B cell (primary cell): ENCODE data around the gene VLDLR. TPM values are rescaled to one million over a fixed set of nuclear protein-coding genes. Genes with fewer than 3 reads are reported as not detected.

Source experiments
- ATAC-seq: fragments of 200-7000 bp; cut with Tn5 transposase; one replicate; pipeline ENCODE4 v1.10.0; 2021; ENCODE audit warnings: low read depth, mild to moderate bottlenecking, moderate number of reproducible peaks, moderate library complexity
- CTCF ChIA-PET: fragments of 350-600 bp; sonication (Branson Sonifier 250); formaldehyde crosslinking; loops from one replicate; lab custom pipeline; 2021; ENCODE audit warnings: antibody characterized with exemption, inconsistent platforms; lab: Charles Lee
- POLR2A ChIA-PET: fragments of 350-600 bp; sonication (Branson Sonifier 250); formaldehyde crosslinking; loops from one replicate; lab custom pipeline; 2021; ENCODE audit warnings: antibody characterized with exemption; lab: Charles Lee
- DNase-seq: peaks from one replicate; pipeline ENCODE4 v3.0.0; 2013
- H2AFZ ChIP-seq: 2 replicates; pipeline ENCODE4 v1.6.1; 2012; ENCODE audit warnings: mild to moderate bottlenecking, low read depth, low read length; ENCODE audit not compliant: insufficient read depth, poor library complexity, severe bottlenecking
- H3K27ac ChIP-seq, 2 donors: 1 replicate in 1 of 2; 2 replicates in 1 of 2; pipeline ENCODE4 v1.5.1; 2012 to 2013; ENCODE audit warnings: low read length in 2 of 2, mild to moderate bottlenecking in 2 of 2, moderate library complexity in 1 of 2
- H3K27me3 ChIP-seq, 4 experiments: fragments of 200-600 bp in 1 of 4; sonication (generic) in 1 of 4; replicated peaks in 1 of 4; 1 replicate in 2 of 4; 2 replicates in 2 of 4; pipeline versions ENCODE4 v1.6.1 to v1.7.0; 2013 to 2016; ENCODE audit warnings: low read length in 3 of 4, mild to moderate bottlenecking in 2 of 4, mixed read lengths in 1 of 4, moderate library complexity in 1 of 4; ENCODE audit not compliant: insufficient read depth in 4 of 4, control insufficient read depth in 3 of 4; ENCODE audit errors: control extremely low read depth in 1 of 4
- H3K36me3 ChIP-seq, 2 experiments: replicated peaks in 1 of 2; 1 replicate in 1 of 2; 2 replicates in 1 of 2; pipeline versions ENCODE4 v1.6.1 to v1.7.1; 2013; ENCODE audit warnings: low read length in 1 of 2; ENCODE audit not compliant: insufficient read depth in 2 of 2, control insufficient read depth in 1 of 2; ENCODE audit errors: control extremely low read depth in 1 of 2, extremely low read depth in 1 of 2
- H3K4me1 ChIP-seq, 2 donors: fragments of 200-600 bp in 1 of 2; sonication (generic) in 1 of 2; 1 replicate in 1 of 2; 2 replicates in 1 of 2; pipeline versions ENCODE4 v1.5.1 to v1.6.1; 2013 to 2017; ENCODE audit warnings: low read length in 2 of 2; ENCODE audit not compliant: control insufficient read depth in 2 of 2, insufficient read depth in 2 of 2
- H3K4me2 ChIP-seq: replicated peaks from 2 replicates; pipeline ENCODE3; 2012; ENCODE audit warnings: mild to moderate bottlenecking, low read depth, low read length; ENCODE audit not compliant: poor library complexity, severe bottlenecking
- H3K4me3 ChIP-seq, 5 experiments: fragments of 200-600 bp in 1 of 5; sonication (generic) in 1 of 5; 1 replicate in 3 of 5; 2 replicates in 2 of 5; pipeline versions ENCODE4 v1.5.1 to v1.7.0; 2011 to 2016; ENCODE audit warnings: low read length in 4 of 5, mild to moderate bottlenecking in 4 of 5, low read depth in 2 of 5, control low read depth in 1 of 5, moderate library complexity in 1 of 5; ENCODE audit not compliant: insufficient read depth in 1 of 5; ENCODE audit errors: control extremely low read depth in 1 of 5, extremely low read depth in 1 of 5
- H3K79me2 ChIP-seq: fragments of 200-600 bp; sonication (generic); one replicate; pipeline ENCODE4 v1.6.0; 2016; ENCODE audit warnings: low read length; ENCODE audit not compliant: control insufficient read depth, insufficient read depth
- H3K9ac ChIP-seq: fragments of 200-600 bp; sonication (generic); 2 replicates; pipeline ENCODE4 v1.6.1; 2017; ENCODE audit warnings: mild to moderate bottlenecking, low read length, moderate library complexity
- H3K9me3 ChIP-seq, 3 donors: one replicate each; pipeline versions ENCODE4 v1.6.1 to v1.7.1; 2013; ENCODE audit warnings: low read length in 2 of 3; ENCODE audit not compliant: control insufficient read depth in 2 of 3, insufficient read depth in 1 of 3; ENCODE audit errors: control extremely low read depth in 1 of 3
- H4K20me1 ChIP-seq: 2 replicates; pipeline ENCODE4 v1.6.0; 2012; ENCODE audit warnings: mild to moderate bottlenecking, low read length; ENCODE audit not compliant: insufficient read depth, control insufficient read depth, poor library complexity, severe bottlenecking
- H3K27ac Mint-ChIP-seq: one replicate; pipeline ENCODE4 v1.8.0; 2021; ENCODE audit warnings: mixed read lengths
- H3K27me3 Mint-ChIP-seq: one replicate; pipeline ENCODE4 v1.8.0; 2021; ENCODE audit warnings: mixed read lengths
- H3K4me1 Mint-ChIP-seq: one replicate; pipeline ENCODE4 v1.8.0; 2021; ENCODE audit warnings: mixed read lengths
- H3K4me3 Mint-ChIP-seq: one replicate; pipeline ENCODE4 v1.8.0; 2021; ENCODE audit warnings: mixed read lengths
- H3K9me3 Mint-ChIP-seq: one replicate; pipeline ENCODE4 v1.8.0; 2022; ENCODE audit warnings: mixed read lengths; ENCODE audit not compliant: insufficient read depth
- CTCF ChIP-seq: fragments of 200-600 bp; IDR thresholded peaks from one replicate; pipeline ENCODE4 v1.8.0; 2022; ENCODE audit warnings: antibody characterized with exemption, mild to moderate bottlenecking
- EZH2 ChIP-seq: IDR thresholded peaks from 2 replicates; pipeline ENCODE4 v1.6.1; 2012; ENCODE audit warnings: borderline replicate concordance, low read depth, mild to moderate bottlenecking, moderate library complexity, low read length; ENCODE audit not compliant: insufficient read depth, poor library complexity, severe bottlenecking
- WGBS: methylation state at CpG from one replicate; pipeline ENCODE4 v1.1.5; 2013; ENCODE audit warnings: missing lambda C conversion rate; ENCODE audit not compliant: insufficient coverage; 5-methylcytosine and 5-hydroxymethylcytosine counted together
- intact Hi-C: fragments of 100-400 bp; cut with micrococcal nuclease; formaldehyde crosslinking; loops from one replicate; pipeline ENCODE4 v1.10.0; 2022
- polyA plus RNA-seq: library from polyadenylated mRNA; depleted of rRNA; stranded (reverse); fragments of >200 nt; gene quantifications from 2 replicates; pipeline ENCODE4 v1.2.3, GENCODE V29; 2012
- total RNA-seq, 2 donors: library from RNA; stranded (reverse); fragments of 120-200 nt in 1 of 2; gene quantifications; 1 replicate in 1 of 2; 2 replicates in 1 of 2; pipeline versions ENCODE4 v1.2.3 to v1.2.4, GENCODE V29; 2013 to 2022

Gene VLDLR
- total and polyA plus RNA-seq, 2 donors (not counting 1 experiment from before 2014, with no cell fraction given) = 0.03 TPM; not detected in 1

- ChIA-PET POLR2A (no interaction called here), CTCF (no interaction called here)
- Mint-ChIP-seq H3K9me3 (no peaks in the 10 kb centered on the region), H3K4me3 (no peak overlapping the region), H3K27me3 (peaks cover 33% of the 10 kb centered on the region), H3K27ac (no peak overlapping the region), H3K4me1 (no peaks in the 10 kb centered on the region)
- ATAC-seq (no peak), DNase-seq (no peak)
- Histone ChIP-seq H3K9ac (no peak overlapping the region), H2AFZ (no peak overlapping the region), H3K36me3 (no peaks in the 10 kb centered on the region), H4K20me1 (no peaks in the 10 kb centered on the region), H3K79me2 (no peaks in the 10 kb centered on the region), H3K4me3 (no peak overlapping the region), H3K9me3 (no peaks in the 10 kb centered on the region), H3K27ac (no peak overlapping the region), H3K27me3 (peaks cover 0 to 8% (median 0%) of the 10 kb centered on the region in 4 experiments), H3K4me2 (no peak overlapping the region), H3K4me1 (no peaks in the 10 kb centered on the region)
- intact Hi-C loops = no loop called here
- 100% methylated on average over 1 of the region's 2 CpGs for WGBS
- TF ChIP-seq CTCF = no peak
- TF ChIP-seq EZH2 = no peak
Measured at GRCh38 chr9:2611961-2612360, 9.6 kb upstream of the VLDLR start.

GRCh38 chr9:2613730-2614271, 7.8 kb upstream of the VLDLR start:
- peaks cover 0 to 10% (median under 1%) of the 10 kb centered on the region in 4 experiments for H3K27me3 ChIP-seq
- no peak overlapping the region for H2AFZ ChIP-seq
- H3K4me2 ChIP-seq = no peak overlapping the region
- H4K20me1 ChIP-seq = no peaks in the 10 kb centered on the region
- H3K9ac ChIP-seq = no peak overlapping the region
- ChIA-PET CTCF (no interaction called here), POLR2A (no interaction called here)
- ATAC-seq (no peak), DNase-seq (no peak)
- H3K27me3 Mint-ChIP-seq = peaks cover 39% of the 10 kb centered on the region
- no peaks in the 10 kb centered on the region for H3K9me3 ChIP-seq
- WGBS = 80% methylated on average over 2 of the region's 3 CpGs
- no peak overlapping the region for H3K4me3 Mint-ChIP-seq
- intact Hi-C loops = no loop called here
- H3K36me3 ChIP-seq = no peaks in the 10 kb centered on the region
- H3K27ac ChIP-seq = no peak overlapping the region
- no peaks in the 10 kb centered on the region for H3K4me1 ChIP-seq
- H3K4me1 Mint-ChIP-seq = no peaks in the 10 kb centered on the region
- no peak overlapping the region for H3K27ac Mint-ChIP-seq
- H3K79me2 ChIP-seq = no peaks in the 10 kb centered on the region
- no peak overlapping the region for H3K4me3 ChIP-seq
- H3K9me3 Mint-ChIP-seq = peaks cover 2% of the 10 kb centered on the region
- TF ChIP-seq EZH2 (no peak), CTCF (no peak)
